ENCODE measurements around the gene ZDHHC13. TPM values are rescaled to one million over a fixed set of nuclear protein-coding genes. Genes with fewer than 3 reads are reported as not detected.
A peak's percentile ranks its signal among the peaks of the same experiment; 100 is the strongest.

Gene ZDHHC13
- total RNA-seq = 10 to 100 TPM in 2 of 3 donors, 1 to 10 TPM in 1; 6.9 to 30.0 (median 22.0) TPM

DNA sequence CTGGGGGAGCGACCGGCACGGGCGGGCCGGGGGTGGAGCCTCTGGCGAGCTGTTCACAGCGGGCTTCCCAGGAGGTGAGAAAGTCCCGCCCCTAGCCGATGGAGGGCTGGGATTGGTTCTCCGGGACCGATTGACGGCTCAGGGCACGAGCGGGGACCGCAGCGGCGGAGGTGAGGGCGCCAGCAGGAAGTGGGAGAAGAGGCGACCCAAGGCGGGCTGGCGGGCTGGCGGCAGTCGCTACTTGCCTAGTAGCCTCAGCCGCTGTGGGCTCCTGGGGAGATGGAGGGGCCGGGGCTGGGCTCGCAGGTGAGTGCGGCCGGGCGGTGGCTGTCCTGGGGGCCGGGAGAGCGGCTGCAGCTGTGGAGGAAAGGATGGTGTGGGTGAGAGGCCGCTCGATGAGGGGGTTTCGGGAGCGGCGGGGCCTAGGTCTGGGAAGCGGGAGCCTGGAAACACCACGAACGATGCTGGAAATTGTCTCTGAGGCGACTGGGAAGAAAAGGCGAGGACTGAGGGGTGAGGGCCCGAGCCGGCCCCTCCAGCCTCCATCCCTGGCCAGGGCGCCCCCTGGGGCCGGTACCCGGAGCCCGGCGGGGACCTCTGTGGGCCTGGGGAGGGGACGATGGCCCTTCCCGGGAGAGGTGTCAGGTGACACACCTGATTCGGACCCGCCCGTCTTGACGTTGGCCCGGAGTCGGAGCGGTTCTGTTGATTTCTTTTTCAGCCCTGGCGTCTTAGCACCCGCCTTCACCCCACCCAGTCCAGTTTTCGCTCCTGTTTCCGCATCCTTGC is at the start of gene ZDHHC13:
TSS of gene ZDHHC13 (plus strand) at position 198 of the 789 bp plus-strand sequence. CDS start at position 280, 82 bp downstream.
- H3K4me1 ChIP-seq = no peaks in the 10 kb centered on the region
- H3K4me3 ChIP-seq = peak within 1 kb of the TSS; percentile 70 to 84 (median 77)
- H3K36me3 ChIP-seq = no peaks in the 10 kb centered on the region
- H3K27me3 ChIP-seq = no peaks in the 10 kb centered on the region
- peak; percentile 91 to 92 for DNase-seq (ENCODE audit: low spot score in 2 of 2)
- H3K27ac ChIP-seq = peak within 1 kb of the TSS; percentile 88
- intact Hi-C loops (cut with DNase I; ENCODE audit: low total_unique reads) = loop anchor here (1.0 kb wide), 1 partner anchor 11 kb away; no protein-coding TSS in a partner anchor
- no peaks in the 10 kb centered on the region for H3K9me3 ChIP-seq
- TF ChIP-seq POLR2A (IDR thresholded peaks at IDR 0.05) (peak; percentile 42), CTCF (IDR thresholded peaks at IDR 0.05) (no peak), POLR2AphosphoS5 (IDR thresholded peaks at IDR 0.05) (peak in 2 of 3 donors; percentile 17 to 73)

DNA sequence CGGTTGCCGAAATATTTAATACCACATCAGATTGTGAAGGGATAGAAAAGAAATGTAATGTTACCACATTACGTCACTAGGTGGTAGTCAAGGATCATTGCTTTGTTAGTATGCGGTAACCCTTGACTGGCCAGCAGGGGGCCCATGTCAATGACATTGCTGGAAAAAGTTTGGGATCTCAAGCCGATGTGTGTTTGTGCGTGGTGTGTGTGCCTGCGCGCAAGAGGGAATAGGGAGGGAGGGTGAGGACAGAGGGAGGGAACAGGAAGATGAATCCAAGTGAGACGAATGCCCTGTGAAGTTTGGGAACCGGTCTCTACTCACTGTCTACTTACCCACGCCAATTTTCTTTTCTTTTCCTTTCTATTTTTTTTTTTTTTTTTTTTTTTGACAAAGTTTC is 45.7 kb upstream of the ZDHHC13 start:
- H3K27me3 ChIP-seq = no peaks in the 10 kb centered on the region
- DNase-seq (ENCODE audit: low spot score in 2 of 2) = peak in 1 of 2 donors; percentile 29
- peak overlapping the region in 1 of 3 donors; percentile 50 for H3K4me3 ChIP-seq
- TF ChIP-seq CTCF (IDR thresholded peaks at IDR 0.05) = peak; percentile 89 to 98 (median 97)
- TF ChIP-seq POLR2A (IDR thresholded peaks at IDR 0.05) = no peak
- TF ChIP-seq POLR2AphosphoS5 (IDR thresholded peaks at IDR 0.05) = no peak
- no peaks in the 10 kb centered on the region for H3K9me3 ChIP-seq
- H3K27ac ChIP-seq = no peak overlapping the region
- no peaks in the 10 kb centered on the region for H3K4me1 ChIP-seq
- intact Hi-C loops (cut with DNase I; ENCODE audit: low total_unique reads) = loop anchor here (5.0 kb wide), 1 partner anchor 486 kb away; no protein-coding TSS in a partner anchor
- no peaks in the 10 kb centered on the region for H3K36me3 ChIP-seq

DNA sequence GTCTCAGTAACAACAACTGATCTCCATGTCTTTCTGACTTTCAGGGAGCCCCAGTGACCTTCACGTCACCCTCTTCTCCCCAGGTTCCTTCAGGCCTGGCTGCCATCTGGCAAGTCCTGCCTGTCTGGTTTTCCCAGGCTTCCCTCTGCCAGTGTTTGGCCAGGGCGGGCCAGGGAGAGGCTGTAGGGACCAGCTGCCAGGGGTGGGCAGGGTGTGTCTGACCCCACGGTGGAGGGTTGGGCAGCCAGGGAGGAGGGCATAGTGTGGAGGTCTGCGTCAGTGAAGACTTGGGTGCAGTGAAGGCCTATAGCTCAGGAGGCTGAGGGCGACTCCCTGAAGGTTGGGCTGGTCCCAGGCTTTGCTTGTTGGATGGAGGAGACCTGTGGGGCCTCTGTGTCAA is 44.5 kb upstream of the ZDHHC13 start:
- Histone ChIP-seq H3K9me3 (no peaks in the 10 kb centered on the region), H3K4me3 (no peak overlapping the region), H3K36me3 (no peaks in the 10 kb centered on the region), H3K4me1 (no peaks in the 10 kb centered on the region), H3K27ac (no peak overlapping the region), H3K27me3 (no peaks in the 10 kb centered on the region)
- DNase-seq (ENCODE audit: low spot score in 2 of 2) = no peak
- TF ChIP-seq POLR2AphosphoS5 (IDR thresholded peaks at IDR 0.05) (no peak), CTCF (IDR thresholded peaks at IDR 0.05) (no peak), POLR2A (IDR thresholded peaks at IDR 0.05) (no peak)
- intact Hi-C loops (cut with DNase I; ENCODE audit: low total_unique reads) = loop anchor here (5.0 kb wide), 1 partner anchor 485 kb away; no protein-coding TSS in a partner anchor

DNA sequence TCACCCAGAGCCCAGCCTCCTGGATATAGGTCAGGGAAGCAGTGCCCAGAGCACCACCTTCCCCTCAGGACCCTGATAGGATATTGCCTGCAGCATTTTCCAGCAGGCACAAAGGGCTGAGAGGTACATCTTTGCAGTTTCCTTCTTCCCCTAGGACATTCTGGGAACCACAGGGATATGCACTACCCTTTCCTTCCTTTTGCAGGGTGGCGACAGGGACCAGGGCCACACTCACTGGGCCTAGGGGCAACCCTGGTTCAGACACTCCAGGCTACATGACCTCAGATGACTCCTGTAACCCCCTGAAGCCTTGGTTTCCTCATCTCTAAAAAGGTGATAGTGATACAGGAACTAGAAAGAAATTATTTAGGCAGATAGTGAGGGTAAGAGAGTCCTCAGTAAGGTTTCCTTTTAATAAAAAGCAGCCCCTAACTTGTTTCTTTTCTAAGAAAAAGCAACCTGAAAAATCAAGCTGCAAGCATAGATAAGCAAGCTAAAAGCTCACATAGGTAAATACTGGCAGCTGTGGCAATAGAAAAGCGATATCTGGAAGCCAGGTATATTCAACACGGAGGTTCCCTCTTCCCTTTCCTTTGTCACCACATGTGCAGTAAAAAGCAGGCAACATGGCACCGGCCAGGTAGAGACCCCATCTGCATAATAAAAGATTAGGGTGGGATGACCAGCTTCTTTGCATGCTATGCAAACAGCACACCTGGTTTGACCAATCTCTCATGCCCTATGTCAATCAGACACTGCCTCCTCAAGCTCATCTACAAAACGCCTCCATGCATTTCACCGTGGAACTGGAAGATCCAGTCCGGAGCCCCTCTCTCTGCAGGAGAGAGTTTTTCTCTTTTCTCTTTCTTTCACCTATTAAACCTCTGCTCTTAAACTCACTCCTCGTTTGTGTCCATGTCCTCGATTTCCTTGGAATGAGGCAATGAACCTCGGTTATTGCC is 43.2 kb upstream of the ZDHHC13 start:
- no peaks in the 10 kb centered on the region for H3K36me3 ChIP-seq
- no peak overlapping the region for H3K4me3 ChIP-seq
- H3K4me1 ChIP-seq = no peaks in the 10 kb centered on the region
- no peaks in the 10 kb centered on the region for H3K27me3 ChIP-seq
- no peak for DNase-seq (ENCODE audit: low spot score in 2 of 2)
- no peaks in the 10 kb centered on the region for H3K9me3 ChIP-seq
- TF ChIP-seq POLR2AphosphoS5 (IDR thresholded peaks at IDR 0.05) (no peak), CTCF (IDR thresholded peaks at IDR 0.05) (no peak), POLR2A (IDR thresholded peaks at IDR 0.05) (no peak)
- intact Hi-C loops (cut with DNase I; ENCODE audit: low total_unique reads) = loop anchor here (5.0 kb wide), 1 partner anchor 484 kb away; no protein-coding TSS in a partner anchor
- H3K27ac ChIP-seq = no peak overlapping the region
